NB4 (cell line): Measurements from ENCODE around the gene HSPB7.

Source experiments
- MYC ChIP-seq: IDR thresholded peaks from 2 replicates; pipeline ENCODE4 v1.6.1; 2011; ENCODE audit warnings: low read depth, low read length
- TF ChIP-seq, protein P1 (sequence below): IDR thresholded peaks from 2 replicates; pipeline ENCODE4 v1.6.1; 2011; ENCODE audit warnings: low read depth, low read length
- TF ChIP-seq, protein P2 (sequence below): IDR thresholded peaks from one replicate; pipeline ENCODE4 v1.5.1; 2012; ENCODE audit warnings: low read depth, low read length

DNA sequence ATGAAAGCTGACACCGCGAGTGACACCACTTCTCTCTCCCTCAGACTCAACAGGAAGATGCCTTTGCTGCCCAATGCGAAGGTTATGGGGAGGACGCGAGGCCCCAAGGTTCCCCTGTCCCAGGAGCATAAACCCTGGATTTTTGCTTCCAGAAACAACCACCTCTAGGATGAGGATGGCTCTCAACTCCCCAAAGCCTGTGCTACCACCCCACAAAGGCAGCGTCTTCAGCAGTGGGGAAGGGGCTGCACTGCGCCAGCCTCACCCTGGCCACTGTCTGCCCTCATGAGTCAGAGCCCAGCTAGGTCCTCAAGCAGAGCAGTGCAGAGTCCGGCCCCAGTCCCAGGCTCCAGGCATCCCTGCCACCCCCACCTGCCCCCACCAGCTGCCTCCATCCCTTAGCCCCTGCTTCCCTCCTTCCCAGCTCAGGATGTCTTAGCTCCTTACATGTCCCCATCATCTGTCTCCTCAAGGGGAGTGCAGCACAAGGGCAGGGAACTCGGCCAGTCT is 20.7 kb downstream of the HSPB7 start:
- TF ChIP-seq MYC = no peak
- TF ChIP-seq, protein P1, sequence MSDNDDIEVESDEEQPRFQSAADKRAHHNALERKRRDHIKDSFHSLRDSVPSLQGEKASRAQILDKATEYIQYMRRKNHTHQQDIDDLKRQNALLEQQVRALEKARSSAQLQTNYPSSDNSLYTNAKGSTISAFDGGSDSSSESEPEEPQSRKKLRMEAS = no peak
- TF ChIP-seq, protein P2, sequence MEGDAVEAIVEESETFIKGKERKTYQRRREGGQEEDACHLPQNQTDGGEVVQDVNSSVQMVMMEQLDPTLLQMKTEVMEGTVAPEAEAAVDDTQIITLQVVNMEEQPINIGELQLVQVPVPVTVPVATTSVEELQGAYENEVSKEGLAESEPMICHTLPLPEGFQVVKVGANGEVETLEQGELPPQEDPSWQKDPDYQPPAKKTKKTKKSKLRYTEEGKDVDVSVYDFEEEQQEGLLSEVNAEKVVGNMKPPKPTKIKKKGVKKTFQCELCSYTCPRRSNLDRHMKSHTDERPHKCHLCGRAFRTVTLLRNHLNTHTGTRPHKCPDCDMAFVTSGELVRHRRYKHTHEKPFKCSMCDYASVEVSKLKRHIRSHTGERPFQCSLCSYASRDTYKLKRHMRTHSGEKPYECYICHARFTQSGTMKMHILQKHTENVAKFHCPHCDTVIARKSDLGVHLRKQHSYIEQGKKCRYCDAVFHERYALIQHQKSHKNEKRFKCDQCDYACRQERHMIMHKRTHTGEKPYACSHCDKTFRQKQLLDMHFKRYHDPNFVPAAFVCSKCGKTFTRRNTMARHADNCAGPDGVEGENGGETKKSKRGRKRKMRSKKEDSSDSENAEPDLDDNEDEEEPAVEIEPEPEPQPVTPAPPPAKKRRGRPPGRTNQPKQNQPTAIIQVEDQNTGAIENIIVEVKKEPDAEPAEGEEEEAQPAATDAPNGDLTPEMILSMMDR = no peak
